Activated CD8-positive, alpha-beta T cell treated with anti-CD3 and anti-CD28 coated beads for 36 hours (primary cell): ENCODE results near the gene FTSJ1. TPM values are rescaled to one million over a fixed set of nuclear protein-coding genes. Genes with fewer than 3 reads are reported as not detected.

Experiments
- ATAC-seq: fragments of 200-7000 bp; cut with Tn5 transposase; one replicate; pipeline ENCODE4 v1.10.0; 2021; ENCODE audit warnings: mild to moderate bottlenecking, moderate library complexity
- CTCF ChIA-PET: fragments of 350-600 bp; sonication (Branson Sonifier 250); formaldehyde crosslinking; loops from one replicate; lab custom pipeline; 2021; ENCODE audit warnings: antibody characterized with exemption; lab: Charles Lee
- POLR2A ChIA-PET: fragments of 350-600 bp; sonication (Branson Sonifier 250); formaldehyde crosslinking; loops from one replicate; lab custom pipeline; 2021; ENCODE audit warnings: antibody characterized with exemption; lab: Charles Lee
- DNase-seq: peaks from one replicate; pipeline ENCODE4 v3.0.0-alpha.2; 2020
- H3K27ac Mint-ChIP-seq: one replicate; pipeline ENCODE4 v1.8.0; 2021; ENCODE audit warnings: mild to moderate bottlenecking, mixed read lengths
- H3K27me3 Mint-ChIP-seq: one replicate; pipeline ENCODE4 v1.8.0; 2021; ENCODE audit warnings: mixed read lengths
- H3K36me3 Mint-ChIP-seq: one replicate; pipeline ENCODE4 v1.8.0; 2021; ENCODE audit warnings: low read depth, mixed read lengths
- H3K4me1 Mint-ChIP-seq: one replicate; pipeline ENCODE4 v1.8.0; 2021; ENCODE audit warnings: low read depth, mixed read lengths
- H3K4me3 Mint-ChIP-seq: one replicate; pipeline ENCODE4 v1.8.0; 2021; ENCODE audit warnings: mild to moderate bottlenecking, moderate library complexity, mixed read lengths
- H3K9me3 Mint-ChIP-seq: one replicate; pipeline ENCODE4 v1.8.0; 2021; ENCODE audit warnings: mixed read lengths
- intact Hi-C: fragments of 100-400 bp; cut with micrococcal nuclease; formaldehyde crosslinking; loops from one replicate; pipeline ENCODE4 v1.10.0; 2022
- total RNA-seq, 2 experiments: library from RNA; stranded (reverse); gene quantifications; one replicate each; pipeline ENCODE4 v1.2.3, GENCODE V29; 2021
- TF ChIP-seq, protein P1 (sequence below): fragments of 200-600 bp; IDR thresholded peaks from one replicate; pipeline ENCODE4 v1.8.0; 2022; ENCODE audit warnings: antibody characterized with exemption, mild to moderate bottlenecking

FTSJ1 gene
- total RNA-seq, 2 experiments from 2014 or later = 73.3 to 82.9 TPM

DNA sequence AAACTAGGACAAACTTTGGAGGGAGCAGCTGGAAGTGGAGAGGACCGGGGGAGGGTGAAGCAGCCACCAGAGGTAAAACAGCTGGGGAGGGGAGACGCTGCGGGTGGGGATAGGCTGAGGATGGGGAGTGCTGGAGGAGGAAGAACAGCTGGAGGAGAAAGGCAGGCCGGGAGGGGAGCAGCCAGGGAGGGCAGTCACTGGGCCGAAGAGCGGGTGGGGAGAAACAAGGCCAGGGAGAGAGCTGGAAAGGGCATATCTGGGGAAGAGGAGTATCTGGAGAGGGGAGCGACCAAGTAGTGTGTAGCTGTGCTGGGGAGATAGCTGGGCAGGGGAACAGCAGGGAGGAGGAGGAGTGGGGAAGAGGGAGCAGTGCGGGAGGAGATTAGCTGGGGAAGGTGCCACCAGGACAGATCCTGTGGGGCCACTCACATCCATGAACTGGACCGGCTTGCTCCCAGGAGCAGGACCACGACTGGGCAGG lies 8.7 kb upstream of the FTSJ1 start:
- Mint-ChIP-seq H3K4me1 (peaks cover 45% of the 10 kb centered on the region), H3K27ac (peak overlapping the region; percentile 92), H3K36me3 (peaks cover 43% of the 10 kb centered on the region), H3K9me3 (no peaks in the 10 kb centered on the region), H3K4me3 (peak overlapping the region; percentile 93), H3K27me3 (no peaks in the 10 kb centered on the region)
- ChIA-PET POLR2A (interaction anchor here (2.0 kb wide), 1 partner anchor 109 kb away, joined by 4 read pairs; no protein-coding TSS in a partner anchor), CTCF (interaction anchor here (0.8 to 1.5 kb wide), 4 partner anchors 11 to 27 kb away, joined by 3 read pairs; no protein-coding TSS in a partner anchor)
- DNase-seq (no peak), ATAC-seq (no peak)
- intact Hi-C loops = loop anchor here (10.0 kb wide), 1 partner anchor 383 kb away; no protein-coding TSS in a partner anchor
- TF ChIP-seq, protein P1, sequence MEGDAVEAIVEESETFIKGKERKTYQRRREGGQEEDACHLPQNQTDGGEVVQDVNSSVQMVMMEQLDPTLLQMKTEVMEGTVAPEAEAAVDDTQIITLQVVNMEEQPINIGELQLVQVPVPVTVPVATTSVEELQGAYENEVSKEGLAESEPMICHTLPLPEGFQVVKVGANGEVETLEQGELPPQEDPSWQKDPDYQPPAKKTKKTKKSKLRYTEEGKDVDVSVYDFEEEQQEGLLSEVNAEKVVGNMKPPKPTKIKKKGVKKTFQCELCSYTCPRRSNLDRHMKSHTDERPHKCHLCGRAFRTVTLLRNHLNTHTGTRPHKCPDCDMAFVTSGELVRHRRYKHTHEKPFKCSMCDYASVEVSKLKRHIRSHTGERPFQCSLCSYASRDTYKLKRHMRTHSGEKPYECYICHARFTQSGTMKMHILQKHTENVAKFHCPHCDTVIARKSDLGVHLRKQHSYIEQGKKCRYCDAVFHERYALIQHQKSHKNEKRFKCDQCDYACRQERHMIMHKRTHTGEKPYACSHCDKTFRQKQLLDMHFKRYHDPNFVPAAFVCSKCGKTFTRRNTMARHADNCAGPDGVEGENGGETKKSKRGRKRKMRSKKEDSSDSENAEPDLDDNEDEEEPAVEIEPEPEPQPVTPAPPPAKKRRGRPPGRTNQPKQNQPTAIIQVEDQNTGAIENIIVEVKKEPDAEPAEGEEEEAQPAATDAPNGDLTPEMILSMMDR = no peak

DNA sequence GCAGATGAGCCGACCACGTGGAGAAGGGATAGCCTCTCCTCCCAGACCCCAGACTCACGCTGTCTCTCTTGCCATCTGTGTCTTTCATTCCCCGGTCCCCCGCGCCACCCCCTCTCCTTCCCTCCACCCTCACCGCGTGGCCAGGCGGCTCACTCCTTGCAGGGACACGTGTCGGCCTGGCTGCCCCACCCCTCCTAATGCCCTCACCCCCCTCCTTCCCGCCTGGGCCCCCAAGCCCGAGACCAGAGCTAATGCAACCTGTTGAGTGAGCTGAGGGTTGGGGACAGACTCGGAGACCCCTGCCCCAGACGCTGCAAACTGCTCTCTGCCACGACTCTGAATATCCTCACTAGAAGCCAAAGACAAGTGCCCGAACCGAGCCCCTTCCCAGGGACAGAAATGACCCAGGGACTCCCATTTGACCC lies 7.7 kb upstream of the FTSJ1 start:
- intact Hi-C loops = loop anchor here (10.0 kb wide), 1 partner anchor 383 kb away; no protein-coding TSS in a partner anchor
- peak overlapping the region; percentile 92 for H3K27ac Mint-ChIP-seq
- H3K9me3 Mint-ChIP-seq = no peaks in the 10 kb centered on the region
- H3K27me3 Mint-ChIP-seq = no peaks in the 10 kb centered on the region
- POLR2A ChIA-PET = interaction anchor here (2.0 kb wide), 1 partner anchor 108 kb away, joined by 4 read pairs; no protein-coding TSS in a partner anchor
- peaks cover 35% of the 10 kb centered on the region for H3K36me3 Mint-ChIP-seq
- H3K4me3 Mint-ChIP-seq = peak overlapping the region; percentile 93
- ATAC-seq = peak; percentile 49
- H3K4me1 Mint-ChIP-seq = peaks cover 38% of the 10 kb centered on the region
- DNase-seq = peak; percentile 61
- TF ChIP-seq, protein P1 = no peak
- CTCF ChIA-PET = interaction anchor here (0.8 to 1.5 kb wide), 3 partner anchors 12 to 384 kb away, joined by 3 read pairs; no protein-coding TSS in a partner anchor

DNA sequence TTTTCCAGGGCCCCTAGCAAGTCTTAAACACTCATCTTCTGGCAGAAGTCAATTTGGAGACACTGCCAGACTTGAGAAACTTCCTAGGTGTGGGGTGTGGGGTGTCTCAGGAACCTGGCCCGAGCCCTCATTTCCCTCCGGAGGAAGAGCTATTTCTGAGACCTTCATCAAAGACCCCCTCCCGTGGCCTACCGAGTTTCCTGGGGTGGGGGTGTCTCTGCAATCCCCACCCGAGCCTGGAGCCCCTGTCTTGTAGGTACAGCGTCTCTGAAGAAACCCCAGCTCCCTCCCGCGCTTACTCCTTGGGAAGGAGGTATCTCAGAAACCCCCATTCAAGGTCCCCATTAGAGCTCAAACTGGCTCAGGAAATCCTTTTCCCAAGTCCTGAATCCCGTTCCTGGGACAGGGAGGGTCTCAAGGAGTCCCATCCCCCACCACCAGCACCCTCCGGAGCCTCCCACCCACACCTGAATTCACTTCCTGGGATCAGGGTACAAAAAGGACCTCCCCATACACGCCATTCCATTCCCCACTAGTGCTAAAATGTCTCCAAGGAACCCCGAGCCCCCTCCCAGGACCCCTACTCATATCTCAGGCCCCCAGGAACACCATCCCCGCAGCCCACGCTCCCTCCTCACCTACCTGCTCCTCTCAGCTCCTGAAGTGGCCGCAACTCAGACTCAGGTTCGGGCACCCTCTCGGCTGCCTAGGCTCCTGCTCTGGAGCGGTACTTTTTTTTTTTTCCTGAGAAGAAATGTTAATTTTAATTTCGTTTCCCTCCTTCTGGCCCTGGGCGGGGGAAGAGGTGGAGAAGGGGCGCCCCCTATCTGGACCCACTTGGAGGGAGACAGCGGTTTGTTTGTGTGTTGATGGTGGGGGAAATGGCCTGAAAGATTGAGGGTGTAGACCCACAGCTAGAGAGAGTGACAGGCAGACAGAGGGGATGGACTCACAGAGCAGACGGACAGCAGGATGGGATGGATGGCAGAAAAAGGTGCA lies 7.0 kb upstream of the FTSJ1 start:
- H3K4me3 Mint-ChIP-seq = peak overlapping the region; percentile 93
- H3K27me3 Mint-ChIP-seq = no peaks in the 10 kb centered on the region
- intact Hi-C loops = loop anchor here (10.0 kb wide), 1 partner anchor 384 kb away; no protein-coding TSS in a partner anchor
- peak overlapping the region; percentile 92 for H3K27ac Mint-ChIP-seq
- peak; percentile 58 for ATAC-seq
- TF ChIP-seq, protein P1 = no peak
- peaks cover 37% of the 10 kb centered on the region for H3K4me1 Mint-ChIP-seq
- no peaks in the 10 kb centered on the region for H3K9me3 Mint-ChIP-seq
- peak; percentile 60 for DNase-seq
- CTCF ChIA-PET = interaction anchor here (1.1 kb wide), 1 partner anchor 385 kb away, joined by 3 read pairs; no protein-coding TSS in a partner anchor
- POLR2A ChIA-PET = interaction anchor here (0.6 to 2.0 kb wide), 3 partner anchors 27 to 110 kb away, joined by 3 to 4 read pairs (median 3); no protein-coding TSS in a partner anchor
- H3K36me3 Mint-ChIP-seq = peaks cover 31% of the 10 kb centered on the region

DNA sequence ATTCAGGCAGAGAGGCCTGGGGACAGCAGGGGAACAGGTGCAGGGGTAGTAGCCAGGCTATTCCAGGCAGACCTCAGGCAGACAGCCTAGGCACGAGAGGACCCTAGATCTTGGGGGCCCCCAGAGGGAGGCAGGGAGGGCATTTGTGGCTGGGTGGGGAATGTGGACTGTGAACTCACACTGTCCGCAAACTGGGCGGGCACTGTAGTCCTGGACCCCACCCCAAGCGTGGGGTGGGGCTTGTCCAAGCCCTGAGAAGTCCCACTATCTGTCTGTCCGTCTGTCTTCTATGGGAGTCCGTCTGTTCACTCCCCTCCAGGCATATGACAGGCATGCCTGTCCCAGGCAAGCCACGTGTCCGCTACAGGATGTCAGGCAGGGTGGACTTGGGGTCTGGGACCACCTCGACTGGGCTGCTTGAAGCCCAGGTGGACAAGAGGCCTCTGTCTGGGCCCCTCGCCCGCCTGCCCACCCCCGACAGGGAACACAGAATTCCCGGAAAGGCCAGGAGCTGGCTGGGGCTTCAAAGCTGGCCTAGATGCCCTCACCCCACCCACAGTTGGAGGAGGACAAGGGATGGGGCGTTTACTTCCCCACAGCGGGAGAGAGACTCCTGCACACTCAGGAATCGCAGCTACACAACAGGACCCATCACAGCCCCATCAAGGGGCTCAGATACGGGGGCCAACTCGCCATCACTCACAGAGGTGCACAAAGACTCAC lies 5.7 kb upstream of the FTSJ1 start, which contains the start of gene SLC38A5:
Gene SLC38A5, minus strand, starts transcription at position 151 of the 723 bp plus-strand sequence. CDS start 2,336 bp downstream, outside the sequence.
- POLR2A ChIA-PET = no interaction called here
- H3K4me1 Mint-ChIP-seq = peaks cover 31% of the 10 kb centered on the region
- H3K9me3 Mint-ChIP-seq = no peaks in the 10 kb centered on the region
- H3K36me3 Mint-ChIP-seq = peaks cover 24% of the 10 kb centered on the region
- H3K27me3 Mint-ChIP-seq = no peaks in the 10 kb centered on the region
- TF ChIP-seq, protein P1 = no peak
- DNase-seq (no peak), ATAC-seq (no peak)
- intact Hi-C loops = no loop called here
- peak within 1 kb of the TSS; percentile 93 for H3K4me3 Mint-ChIP-seq
- CTCF ChIA-PET = no interaction called here
- H3K27ac Mint-ChIP-seq = peak within 1 kb of the TSS; percentile 92
